Adipose tissue (tissue), 3 donors: ENCODE data around the gene ANKLE1. TPM values are rescaled to one million over a fixed set of nuclear protein-coding genes. Genes with fewer than 3 reads are reported as not detected.
"Not testable (repeated sequence)": the region's sequence is repeated elsewhere in the genome, so short reads cannot be mapped to it uniquely, and the experiment has no call there.

ENCODE experiments used
- H3K27ac ChIP-seq: one replicate; pipeline ENCODE4 v1.5.1; 2013; ENCODE audit warnings: low read depth, low read length
- WGBS, 3 donors: extraction: QIAGEN DNeasy Blood & Tissue Kit; methylation state at CpG; one replicate each; pipeline ENCODE4 v1.1.7; 2013; 5-methylcytosine and 5-hydroxymethylcytosine counted together
- polyA plus RNA-seq, 3 donors: library from polyadenylated mRNA; stranded (reverse); fragments of 200-250 nt; gene quantifications; one replicate each; pipeline ENCODE4 v1.2.3, GENCODE V29; 2013
- donor health status: healthy with polysubstance abuse.
- donor health status: Bipolar disorder and iron deficiency.
- donor health status: healthy.

The ANKLE1 gene
- polyA plus RNA-seq, 3 donors = 0.08 to 0.70 (median 0.34) TPM

- 0% methylated on average over 27 of the region's 27 CpGs for WGBS, 3 donors
Measured at GRCh38 chr19:17266975-17267788, 14.5 kb upstream of the ANKLE1 start, which contains the start of gene BABAM1. BABAM1 (plus strand) TSS chr19:17267443; CDS start chr19:17268807, 1,364 bp downstream.

DNA sequence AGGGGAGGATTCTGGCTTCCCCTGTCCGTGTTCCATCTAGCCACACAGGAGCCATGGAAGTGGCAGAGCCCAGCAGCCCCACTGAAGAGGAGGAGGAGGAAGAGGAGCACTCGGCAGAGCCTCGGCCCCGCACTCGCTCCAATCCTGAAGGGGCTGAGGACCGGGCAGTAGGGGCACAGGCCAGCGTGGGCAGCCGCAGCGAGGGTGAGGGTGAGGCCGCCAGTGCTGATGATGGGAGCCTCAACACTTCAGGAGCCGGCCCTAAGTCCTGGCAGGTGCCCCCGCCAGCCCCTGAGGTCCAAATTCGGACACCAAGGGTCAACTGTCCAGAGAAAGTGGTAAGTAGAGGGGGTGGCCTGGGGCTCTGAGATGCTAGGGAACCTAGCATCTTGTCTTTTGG, 12.9 kb upstream of the ANKLE1 start:
- H3K27ac ChIP-seq = no peak overlapping the region
- 94 to 96% (median 96%) methylated on average over 13 of the region's 13 CpGs for WGBS, 3 donors

More at GRCh38 chr19:17266975-17267788, 14.5 kb upstream of the ANKLE1 start, which contains the start of gene BABAM1:
- no peak within 1 kb of the TSS for H3K27ac ChIP-seq

DNA sequence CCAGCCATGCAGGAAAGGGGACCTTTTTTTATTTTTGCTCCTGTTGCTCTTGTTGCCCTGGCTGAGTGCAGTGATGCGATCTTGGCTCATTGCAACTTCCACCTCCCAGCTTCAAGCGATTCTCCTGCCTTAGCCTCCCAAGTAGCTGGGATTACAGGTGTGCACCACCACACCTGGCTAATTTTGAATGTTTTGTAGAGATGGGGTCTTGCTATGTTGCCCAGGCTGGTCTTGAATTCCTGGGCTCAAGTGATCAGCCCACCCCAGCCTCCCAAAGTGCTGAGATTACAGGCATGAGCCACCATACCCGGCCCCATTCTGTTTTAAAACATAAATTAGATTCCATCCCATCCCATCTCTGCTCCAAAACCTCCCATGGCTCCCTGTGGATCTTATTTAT, 6.8 kb upstream of the ANKLE1 start:
- not testable (repeated sequence) for H3K27ac ChIP-seq
- 96 to 100% (median 96%) methylated on average over 3 of the region's 3 CpGs for WGBS, 3 donors

GRCh38 chr19:17275441-17276175, 6.1 kb upstream of the ANKLE1 start:
- WGBS, 3 donors = 91 to 94% (median 91%) methylated on average over 19 of the region's 19 CpGs
- H3K27ac ChIP-seq = no peak overlapping the region

DNA sequence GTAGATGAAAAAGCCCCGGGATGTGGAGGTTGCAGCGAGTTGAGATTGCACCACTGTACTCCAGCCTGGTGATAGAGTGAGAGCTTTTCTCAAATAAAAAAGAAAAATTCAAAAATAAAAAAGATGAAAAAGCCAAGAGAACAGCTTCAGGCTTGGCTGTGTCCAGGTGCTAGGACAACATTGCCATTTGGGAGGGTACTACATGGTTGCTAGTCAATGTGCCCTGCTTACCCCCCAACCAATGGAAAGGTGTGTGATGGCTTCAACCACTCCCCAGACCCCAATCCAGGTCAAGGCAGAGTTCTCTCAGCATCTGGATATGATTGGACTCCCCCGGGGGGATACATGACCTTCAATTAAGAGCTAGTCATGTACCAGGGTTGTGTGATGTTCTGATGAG, 2.3 kb upstream of the ANKLE1 start:
- WGBS, 3 donors = 61 to 94% (median 76%) methylated on average over 3 of the region's 3 CpGs

DNA sequence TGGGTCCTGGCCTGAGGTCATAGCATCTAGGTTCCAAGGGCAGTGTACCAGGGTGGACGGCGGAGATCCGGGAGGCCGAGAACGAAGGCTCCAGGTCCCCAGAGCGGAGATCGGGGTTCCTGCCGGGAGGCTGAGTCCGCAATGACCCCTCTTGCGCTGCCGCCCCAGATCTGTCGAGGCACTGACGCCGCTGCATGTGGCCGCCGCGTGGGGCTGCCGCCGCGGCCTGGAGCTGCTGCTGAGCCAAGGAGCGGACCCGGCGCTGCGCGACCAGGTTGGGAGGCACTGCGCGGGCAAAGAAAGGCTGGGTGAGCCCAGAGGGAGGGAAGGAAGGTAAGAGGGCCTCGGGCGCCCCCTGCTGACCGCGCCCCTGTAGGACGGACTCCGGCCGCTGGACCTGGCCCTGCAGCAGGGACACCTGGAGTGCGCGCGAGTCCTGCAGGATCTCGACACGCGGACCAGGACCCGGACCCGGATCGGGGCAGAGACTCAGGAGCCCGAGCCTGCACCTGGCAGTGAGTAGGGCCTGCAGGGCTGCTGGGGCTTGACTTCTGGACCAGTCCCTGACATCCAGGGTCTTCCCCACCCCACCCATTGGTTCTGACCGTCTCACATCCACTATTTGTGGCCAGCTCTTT, 906 bp downstream of the ANKLE1 start:
- WGBS, 3 donors = 3% methylated on average over 42 to 45 of the region's 45 CpGs
- H3K27ac ChIP-seq = no peak overlapping the region

More for the DNA sequence above, 2.3 kb upstream of the ANKLE1 start:
- no peak overlapping the region for H3K27ac ChIP-seq

GRCh38 chr19:17283504-17283996, 1.8 kb downstream of the ANKLE1 start:
- WGBS, 3 donors = 87 to 93% (median 92%) methylated on average over 7 of the region's 7 CpGs
- H3K27ac ChIP-seq = no peak overlapping the region

GRCh38 chr19:17285415-17286135, 3.9 kb downstream of the ANKLE1 start:
- H3K27ac ChIP-seq = no peak overlapping the region
- WGBS, 3 donors = 91 to 92% (median 91%) methylated on average over 18 of the region's 18 CpGs

- 86 to 96% (median 92%) methylated on average over 11 of the region's 11 CpGs for WGBS, 3 donors
- no peak overlapping the region for H3K27ac ChIP-seq
Measured at GRCh38 chr19:17286263-17286662, 4.6 kb downstream of the ANKLE1 start.

DNA sequence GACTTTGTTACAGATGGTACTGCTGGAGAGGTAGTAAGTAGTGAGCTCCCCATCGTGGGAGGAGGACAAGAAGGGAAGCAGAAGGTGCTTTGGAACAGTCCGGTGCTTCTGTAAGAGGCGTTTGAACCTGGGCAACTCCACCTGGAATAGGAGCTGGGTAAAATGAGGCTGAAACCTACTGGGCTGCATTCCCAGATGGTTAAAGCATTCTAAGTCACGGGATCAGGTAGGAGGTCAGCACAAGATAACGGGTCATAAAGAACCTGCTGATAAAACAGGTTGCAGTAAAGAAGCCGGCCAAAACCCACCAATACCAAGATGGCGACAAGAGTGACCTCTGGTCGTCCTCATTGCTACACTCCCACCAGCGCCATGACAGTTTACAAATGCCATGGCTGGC, 5.1 kb downstream of the ANKLE1 start:
- H3K27ac ChIP-seq = no peak overlapping the region
- 76 to 89% (median 89%) methylated on average over 9 of the region's 9 CpGs for WGBS, 3 donors

- WGBS, 3 donors = 12 to 21% (median 17%) methylated on average over 22 of the region's 22 CpGs
- H3K27ac ChIP-seq = no peak overlapping the region
Measured at GRCh38 chr19:17289489-17289888, 7.8 kb downstream of the ANKLE1 start.

DNA sequence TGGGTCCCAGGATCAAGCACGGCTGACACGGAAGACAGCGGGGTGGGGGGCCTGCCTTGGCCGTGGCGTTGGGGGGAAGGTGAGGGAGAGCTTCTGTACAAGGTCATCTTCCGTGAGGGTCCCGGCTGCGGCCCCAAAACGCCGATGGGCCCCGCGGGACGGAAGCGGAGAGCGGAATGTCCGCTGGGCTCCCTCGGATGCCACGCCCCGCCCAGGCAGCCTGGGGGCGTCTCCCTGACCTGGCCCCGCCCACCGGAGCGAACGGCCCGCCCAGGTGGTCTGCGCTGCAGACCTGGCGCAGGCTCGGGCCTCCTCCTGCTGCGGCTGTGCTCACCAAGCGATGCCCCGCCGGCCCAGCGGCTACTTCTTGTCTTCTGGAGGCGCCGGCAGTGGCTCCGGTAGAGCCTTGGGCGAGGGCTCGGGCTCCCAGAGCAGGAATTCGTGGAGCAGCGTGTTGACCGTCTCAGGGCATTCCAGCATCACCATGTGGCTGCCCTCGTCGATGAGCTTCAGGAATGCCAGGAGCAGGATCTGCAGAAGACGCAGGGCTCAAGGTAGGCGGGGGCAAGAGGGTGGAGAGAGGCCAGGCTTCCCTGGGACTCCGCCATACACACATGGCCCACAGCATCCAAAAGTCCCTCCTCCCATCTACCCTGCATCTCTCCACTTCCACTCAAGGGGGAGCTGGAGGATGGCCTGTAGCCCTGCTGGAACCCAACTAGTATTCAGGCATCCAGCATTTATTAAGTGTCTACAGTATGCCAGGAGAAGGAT, 10.8 kb downstream of the ANKLE1 start:
- 2 to 25% (median 3%) methylated on average over 44 to 46 of the region's 46 CpGs for WGBS, 3 donors

GRCh38 chr19:17293605-17294004, 11.9 kb downstream of the ANKLE1 start:
- 90 to 93% (median 93%) methylated on average over 14 of the region's 14 CpGs for WGBS, 3 donors
- no peak overlapping the region for H3K27ac ChIP-seq

More for the DNA sequence above, 10.8 kb downstream of the ANKLE1 start:
- H3K27ac ChIP-seq = no peak overlapping the region

DNA sequence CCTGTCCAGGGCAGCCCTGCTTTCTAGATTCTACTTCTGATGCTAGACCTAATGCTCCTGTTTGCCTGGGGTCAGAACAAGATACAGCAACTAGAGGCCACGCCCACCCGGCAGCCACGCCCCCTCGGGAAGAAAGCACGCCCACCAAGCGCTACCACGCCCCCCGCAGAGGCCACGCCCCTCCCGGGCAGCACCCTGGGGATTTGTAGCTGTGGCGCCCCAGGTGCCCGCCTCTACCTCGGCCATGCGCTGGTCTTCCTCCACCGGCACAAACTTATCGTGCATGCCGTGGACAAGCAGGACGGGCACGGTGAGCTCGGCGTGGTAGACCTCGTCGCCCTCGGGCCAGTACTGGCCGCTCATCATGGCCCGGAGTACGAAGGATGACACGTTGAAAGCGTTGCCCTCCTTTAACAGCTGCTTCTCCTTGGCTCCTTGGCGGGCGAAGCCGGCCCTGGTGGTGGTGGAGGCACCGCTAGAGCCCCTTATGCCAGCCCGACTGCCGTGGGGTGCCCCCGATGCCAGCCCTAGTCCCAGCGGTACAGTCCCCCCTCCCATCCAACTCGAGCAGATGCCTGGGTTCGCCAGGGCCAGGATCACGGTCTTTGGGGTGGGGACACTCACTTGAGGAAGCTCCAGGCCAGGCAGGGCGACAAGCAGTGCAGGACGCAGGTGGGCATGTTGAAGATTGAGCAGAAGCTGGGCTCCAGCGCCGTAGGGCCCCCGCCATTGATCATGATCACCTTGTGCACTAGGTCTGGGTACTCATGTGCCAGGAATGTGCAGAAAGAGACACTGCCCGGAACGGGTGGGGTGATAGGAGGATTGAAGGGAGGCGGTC, 12.6 kb downstream of the ANKLE1 start:
- WGBS, 3 donors = 82 to 83% (median 83%) methylated on average over 45 to 48 of the region's 48 CpGs
- H3K27ac ChIP-seq = no peak overlapping the region

GRCh38 chr19:17295551-17295950, 13.8 kb downstream of the ANKLE1 start:
- WGBS, 3 donors = 86 to 94% (median 90%) methylated on average over 6 of the region's 6 CpGs
- not testable (repeated sequence) for H3K27ac ChIP-seq

DNA sequence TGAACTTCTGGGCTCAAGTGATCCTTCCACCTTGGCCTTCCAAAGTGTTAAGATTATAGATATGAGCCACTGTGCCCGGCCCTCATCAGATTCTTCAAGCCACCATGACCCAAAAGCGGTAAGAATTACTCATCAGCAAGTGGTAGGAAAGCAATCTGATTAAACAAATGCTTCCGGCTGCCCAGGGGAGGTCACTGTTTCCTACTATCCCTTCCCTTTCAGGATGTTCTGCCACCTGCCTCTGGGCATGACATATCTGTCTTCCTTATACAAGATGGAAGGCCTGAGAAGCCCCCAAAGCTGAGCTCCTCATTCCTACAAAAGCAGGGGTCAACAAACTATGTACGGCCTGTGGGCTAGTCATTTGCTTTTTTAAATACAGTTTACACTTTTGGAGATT, 14.6 kb downstream of the ANKLE1 start:
- 60 to 75% (median 73%) methylated on average over 4 of the region's 4 CpGs for WGBS, 3 donors
- no peak overlapping the region for H3K27ac ChIP-seq

DNA sequence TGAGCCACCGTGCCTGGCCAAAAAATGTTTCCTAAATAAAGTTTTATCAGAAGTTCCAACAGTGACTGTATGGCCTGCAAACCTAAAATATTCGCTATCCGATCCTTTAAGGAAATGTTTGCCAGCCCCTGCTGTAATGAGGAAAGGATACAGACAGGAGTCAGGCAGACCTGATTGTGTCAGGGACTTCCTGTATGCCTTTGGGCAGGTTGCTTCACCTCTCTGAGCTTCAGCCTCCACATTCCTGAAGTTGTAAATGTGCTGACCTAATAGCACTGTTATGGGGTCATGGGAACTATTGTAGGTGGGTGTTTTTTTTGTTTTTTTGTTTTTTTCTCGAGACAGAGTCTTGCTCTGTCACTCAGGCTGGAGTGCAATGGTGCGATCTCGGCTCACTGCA, 15.3 kb downstream of the ANKLE1 start:
- WGBS, 3 donors = 86 to 88% (median 87%) methylated on average over 6 of the region's 6 CpGs

More for the DNA sequence above, 15.3 kb downstream of the ANKLE1 start:
- H3K27ac ChIP-seq = no peak overlapping the region
